DMS114 treated with DMSO at 0.1 percent for 48 hours (cell line): Measurements from ENCODE around the gene NEGR1.

ENCODE experiments used
- DNase-seq: peaks from one replicate; lab custom pipeline; 2025; ENCODE audit not compliant: unreplicated experiment; lab: John Stamatoyannopoulos, UW

The NEGR1 gene

DNA sequence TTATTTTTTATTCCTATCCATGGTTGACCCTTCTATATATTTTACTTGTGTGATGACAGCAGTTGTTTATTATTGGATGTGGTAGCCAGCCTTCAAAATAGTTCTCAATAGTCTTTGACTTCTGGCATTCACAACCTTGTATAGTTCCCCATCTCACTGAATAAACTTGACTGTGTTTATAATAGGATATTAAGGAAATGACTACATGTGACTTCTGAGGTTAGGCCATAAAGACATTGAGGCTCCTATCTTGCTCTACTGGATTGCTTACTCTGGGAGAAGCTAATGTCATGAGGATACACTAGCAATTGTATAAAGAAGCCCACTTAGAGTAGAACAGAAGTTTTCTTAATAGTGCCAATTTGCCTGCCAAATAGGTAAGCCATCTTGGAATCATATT is 231.8 kb downstream of the NEGR1 start:
- DNase-seq = no peak

DNA sequence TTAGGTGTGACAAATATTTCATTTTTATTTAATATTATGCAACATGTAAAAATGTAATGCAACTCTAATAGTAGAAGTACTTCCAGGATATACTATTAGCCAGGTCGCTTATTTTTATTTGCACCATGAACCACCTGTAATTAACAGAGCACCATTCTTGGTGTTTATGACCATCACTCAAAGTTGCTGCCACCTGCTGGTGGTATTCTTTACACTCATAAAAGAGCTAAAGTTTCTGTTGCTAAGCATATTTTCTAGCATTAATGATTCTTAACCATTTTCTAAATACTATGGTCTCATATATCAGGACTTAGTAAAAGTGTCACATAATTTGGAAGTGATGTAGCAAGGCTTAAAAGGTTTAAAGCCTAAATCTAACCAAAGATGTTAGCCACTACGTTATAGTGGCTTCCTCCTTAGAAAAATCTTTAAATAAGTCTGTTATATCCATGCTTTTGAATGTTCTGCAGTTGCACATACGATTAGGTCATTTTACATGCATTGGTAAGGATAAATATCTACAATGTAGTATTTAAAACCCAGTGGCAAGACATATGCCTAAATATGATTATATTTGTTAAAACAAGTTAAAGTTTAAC is 244.5 kb downstream of the NEGR1 start:
- DNase-seq = peak; percentile 33

- no peak for DNase-seq
Measured at GRCh38 chr1:72034827-72035226, 247.5 kb downstream of the NEGR1 start.

DNA sequence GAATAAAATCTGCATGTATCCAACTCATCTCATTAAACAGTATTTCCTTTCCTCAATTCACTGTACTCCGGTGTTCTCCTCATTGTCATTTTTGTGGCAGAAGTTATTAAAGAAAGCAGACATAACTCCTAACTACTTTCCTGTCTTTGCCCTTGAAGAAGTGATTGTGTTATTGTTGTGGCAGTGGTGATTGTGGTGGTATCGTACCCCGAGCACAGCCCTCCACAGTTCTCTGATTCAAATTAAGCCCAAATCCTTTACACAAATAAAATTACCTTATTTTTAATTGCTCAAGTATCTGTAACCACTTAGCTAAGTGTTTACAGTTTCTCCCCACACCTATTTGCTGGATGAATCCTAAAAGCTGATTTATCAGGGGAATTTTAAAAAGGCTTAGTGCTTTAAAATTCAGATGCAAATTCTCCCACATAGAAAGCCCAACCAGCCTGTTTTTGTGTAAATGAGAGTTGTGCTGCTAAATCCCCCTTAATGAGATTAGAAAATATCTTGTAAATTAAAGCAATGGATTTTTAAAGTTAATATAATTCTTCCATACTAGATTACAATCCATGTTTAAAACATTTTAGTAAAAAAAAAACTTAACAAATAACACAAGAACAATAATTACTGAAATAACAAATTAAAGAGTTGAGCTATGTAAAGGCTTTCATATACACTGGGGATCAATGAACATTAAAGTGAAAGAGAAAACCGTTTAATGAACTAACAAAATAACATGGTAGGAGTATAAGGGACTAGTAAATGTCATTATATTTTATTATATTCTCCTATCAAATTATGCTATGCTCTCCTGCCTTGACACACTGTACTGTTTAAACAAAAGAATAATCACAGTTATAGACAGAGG is 259.0 kb downstream of the NEGR1 start:
- no peak for DNase-seq

GRCh38 chr1:72018562-72018961 is 263.8 kb downstream of the NEGR1 start:
- DNase-seq = no peak

GRCh38 chr1:72015006-72015405 is 267.3 kb downstream of the NEGR1 start:
- no peak for DNase-seq

- DNase-seq = no peak
Measured at GRCh38 chr1:72013161-72013560, 269.2 kb downstream of the NEGR1 start.

GRCh38 chr1:72011721-72012120 is 270.6 kb downstream of the NEGR1 start:
- DNase-seq = no peak

GRCh38 chr1:72010094-72010431 is 272.3 kb downstream of the NEGR1 start:
- DNase-seq = no peak

- no peak for DNase-seq
Measured at GRCh38 chr1:72009173-72010093, 272.9 kb downstream of the NEGR1 start.

- no peak for DNase-seq
Measured at GRCh38 chr1:72007312-72007711, 275.0 kb downstream of the NEGR1 start.

DNA sequence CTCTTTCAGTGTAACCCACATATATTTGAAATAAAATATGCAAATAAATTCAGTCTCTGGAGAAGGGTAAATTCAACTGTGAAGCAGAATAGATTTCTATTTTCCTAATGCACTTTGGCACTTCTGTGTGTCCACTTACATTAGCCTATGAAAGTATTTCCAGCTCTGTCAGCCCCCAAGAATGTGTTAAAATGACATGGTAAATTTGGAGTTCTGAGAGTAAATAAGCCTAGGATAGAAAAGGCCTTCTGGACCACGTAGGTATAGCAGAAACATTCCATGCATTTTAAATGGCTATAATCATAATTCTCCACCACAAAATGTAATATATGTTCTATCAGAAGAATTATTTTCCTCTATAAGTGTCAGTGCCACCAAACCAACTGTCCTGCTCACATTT is 276.2 kb downstream of the NEGR1 start:
- DNase-seq = no peak

GRCh38 chr1:72003092-72003491 is 279.2 kb downstream of the NEGR1 start:
- DNase-seq = no peak

DNA sequence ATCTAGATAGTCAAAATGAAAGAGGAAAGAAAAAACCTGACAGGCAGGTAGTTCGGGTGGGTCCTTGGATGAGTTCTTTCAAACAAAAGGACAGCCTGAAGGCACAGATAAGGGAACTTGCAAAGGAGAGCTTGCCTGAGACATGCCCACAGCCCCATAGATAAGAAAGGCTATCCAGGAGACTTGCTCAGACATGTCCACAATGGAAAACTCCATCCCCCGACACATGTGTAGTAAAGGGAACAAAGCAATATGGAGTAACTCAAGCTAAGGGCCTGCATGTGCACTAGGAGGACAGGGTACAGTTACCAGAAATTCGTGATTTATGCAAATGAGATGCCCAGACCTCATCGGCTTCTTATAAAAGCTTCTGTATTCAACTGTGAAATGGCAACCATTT is 281.5 kb downstream of the NEGR1 start:
- DNase-seq = no peak

GRCh38 chr1:71994646-71995045 is 287.7 kb downstream of the NEGR1 start:
- no peak for DNase-seq

DNA sequence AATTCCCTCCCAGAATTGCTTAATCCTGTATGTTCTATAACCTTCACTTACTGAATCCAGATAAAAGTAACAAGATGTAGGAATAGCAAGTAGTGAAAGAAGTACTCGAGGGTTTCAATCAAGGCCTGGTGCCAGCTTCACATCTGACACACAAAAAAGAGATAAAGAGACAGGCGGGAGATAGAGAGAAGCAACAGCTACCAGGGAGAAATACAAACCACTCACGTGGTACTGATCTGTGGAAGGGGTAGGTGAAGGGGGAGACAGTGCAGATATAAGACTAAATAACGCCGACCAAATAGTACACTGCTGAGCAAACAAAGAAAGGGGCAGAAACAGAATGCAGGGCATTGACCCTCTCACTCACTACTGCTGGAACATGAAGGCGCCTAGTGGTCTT is 295.2 kb downstream of the NEGR1 start:
- no peak for DNase-seq

GRCh38 chr1:71986160-71986559 is 296.2 kb downstream of the NEGR1 start:
- DNase-seq = no peak

DNA sequence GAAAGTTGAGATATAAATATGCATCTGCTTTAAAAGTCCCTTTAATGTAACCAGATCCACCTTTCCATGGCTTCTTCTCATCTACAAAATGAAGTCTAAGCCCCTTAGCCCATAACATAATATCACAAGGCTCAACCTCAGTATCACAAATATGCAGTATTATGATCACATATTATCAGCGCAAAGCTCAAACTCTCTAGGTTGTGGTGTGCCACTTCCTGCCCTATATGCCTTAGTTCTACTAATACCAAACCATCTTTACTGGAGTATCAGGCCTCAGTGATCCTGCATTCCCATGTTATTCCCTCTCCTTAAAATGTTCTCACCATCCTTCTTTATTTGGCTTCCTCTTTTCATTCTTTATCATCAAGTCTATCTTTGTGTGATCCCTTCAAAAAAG is 301.8 kb downstream of the NEGR1 start:
- no peak for DNase-seq

DNA sequence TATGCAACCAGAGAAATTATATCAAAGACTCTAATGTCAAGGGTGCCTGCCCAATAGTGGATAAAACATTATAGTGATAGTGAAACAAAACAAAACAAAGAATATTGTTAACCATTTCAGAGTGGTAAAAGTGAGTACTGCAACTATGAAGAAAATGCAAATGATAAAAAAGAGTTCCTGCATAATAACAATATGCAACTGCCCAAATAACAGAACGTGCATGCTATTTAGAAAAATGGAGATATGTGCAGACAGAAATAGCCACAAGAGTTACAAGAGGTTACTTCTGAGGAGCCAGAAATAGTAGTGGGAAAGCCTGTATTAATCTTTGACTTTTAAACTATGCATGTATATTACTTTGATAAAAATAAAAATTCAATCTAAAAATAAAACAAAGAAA is 302.5 kb downstream of the NEGR1 start:
- no peak for DNase-seq

- DNase-seq = no peak
Measured at GRCh38 chr1:71967670-71968069, 314.7 kb downstream of the NEGR1 start.

- no peak for DNase-seq
Measured at GRCh38 chr1:71964188-71964587, 318.2 kb downstream of the NEGR1 start.
